GM23338 (cell line): Measurements from ENCODE around the gene PLA2G6. TPM values are rescaled to one million over a fixed set of nuclear protein-coding genes. Genes with fewer than 3 reads are reported as not detected.
A peak's percentile ranks its signal among the peaks of the same experiment; 100 is the strongest.

ENCODE experiments used
- ATAC-seq: fragments of 200-7000 bp; cut with Tn5 transposase; 3 replicates; pipeline ENCODE4 v1.9.1; 2020
- DNase-seq: peaks from one replicate; pipeline ENCODE4 v3.0.0-alpha.2; 2015; ENCODE audit warnings: low spot score
- H2AFZ ChIP-seq: fragments of 200-600 bp; sonication (generic); 2 replicates; pipeline ENCODE4 v1.8.0; 2016; ENCODE audit warnings: antibody characterized with exemption, mild to moderate bottlenecking, moderate library complexity
- H3F3A ChIP-seq: fragments of 200-600 bp; sonication (generic); replicated peaks from 2 replicates; pipeline ENCODE4 v1.8.0; 2017; ENCODE audit warnings: antibody characterized with exemption, mixed run types, low read depth
- H3K27ac ChIP-seq: fragments of 200-600 bp; sonication (generic); 2 replicates; pipeline ENCODE4 v1.6.1; 2016; ENCODE audit warnings: low read depth
- H3K27me3 ChIP-seq: fragments of 200-600 bp; sonication (generic); 2 replicates; pipeline ENCODE4 v1.8.0; 2016; ENCODE audit warnings: mild to moderate bottlenecking, mixed run types, moderate library complexity; ENCODE audit not compliant: insufficient read depth
- H3K36me3 ChIP-seq: fragments of 200-600 bp; sonication (generic); 2 replicates; pipeline ENCODE4 v1.8.0; 2016; ENCODE audit warnings: mild to moderate bottlenecking; ENCODE audit not compliant: insufficient read depth
- H3K4me1 ChIP-seq: fragments of 200-600 bp; sonication (generic); 2 replicates; pipeline ENCODE4 v1.8.0; 2016; ENCODE audit warnings: mild to moderate bottlenecking, moderate library complexity; ENCODE audit not compliant: insufficient read depth
- H3K4me2 ChIP-seq: fragments of 200-600 bp; sonication (generic); 2 replicates; pipeline ENCODE4 v1.7.1; 2017; ENCODE audit warnings: mixed run types
- H3K4me3 ChIP-seq: fragments of 200-600 bp; sonication (generic); 2 replicates; pipeline ENCODE4 v1.6.1; 2016; ENCODE audit warnings: mixed run types
- H3K79me2 ChIP-seq: fragments of 200-600 bp; sonication (generic); replicated peaks from 2 replicates; pipeline ENCODE4 v1.8.0; 2017; ENCODE audit warnings: mild to moderate bottlenecking; ENCODE audit not compliant: insufficient read depth
- H3K9me2 ChIP-seq: fragments of 200-600 bp; sonication (generic); 2 replicates; pipeline ENCODE4 v1.8.0; 2017; ENCODE audit not compliant: insufficient read depth
- H4K20me1 ChIP-seq: fragments of 200-600 bp; sonication (generic); replicated peaks from 2 replicates; pipeline ENCODE4 v1.8.0; 2017; ENCODE audit warnings: mild to moderate bottlenecking; ENCODE audit not compliant: insufficient read depth
- H3K27ac Mint-ChIP-seq: 2 replicates; pipeline ENCODE4 v1.8.0; 2020; ENCODE audit warnings: inconsistent platforms, mild to moderate bottlenecking, moderate library complexity, mixed read lengths
- H3K27me3 Mint-ChIP-seq: 3 replicates; pipeline ENCODE4 v1.8.0; 2022; ENCODE audit warnings: low read depth, mild to moderate bottlenecking, moderate library complexity, mixed read lengths, inconsistent platforms; ENCODE audit not compliant: insufficient read depth, poor library complexity
- H3K36me3 Mint-ChIP-seq: 3 replicates; pipeline ENCODE4 v1.8.0; 2021; ENCODE audit warnings: low read depth, mild to moderate bottlenecking, inconsistent platforms, moderate library complexity, mixed read lengths
- H3K4me1 Mint-ChIP-seq: 3 replicates; pipeline ENCODE4 v1.8.0; 2020; ENCODE audit warnings: mild to moderate bottlenecking, inconsistent platforms, mixed read lengths
- H3K4me3 Mint-ChIP-seq: 3 replicates; pipeline ENCODE4 v1.8.0; 2021; ENCODE audit warnings: moderate library complexity, mild to moderate bottlenecking, inconsistent platforms, mixed read lengths
- H3K9me3 Mint-ChIP-seq: 3 replicates; pipeline ENCODE4 v1.8.0; 2020; ENCODE audit warnings: moderate library complexity, mild to moderate bottlenecking, inconsistent platforms, mixed read lengths
- CREB1 ChIP-seq: fragments of 250-450 bp; sonication (Bioruptor Pico); IDR thresholded peaks from 2 replicates; pipeline ENCODE4 v1.5.0; 2020; ENCODE audit warnings: low read depth, mild to moderate bottlenecking, moderate library complexity
- EZH2 ChIP-seq: fragments of 200-600 bp; sonication (generic); IDR thresholded peaks from one replicate; pipeline ENCODE4 v1.8.0; 2017; ENCODE audit warnings: antibody characterized with exemption, mild to moderate bottlenecking, low read depth; ENCODE audit not compliant: unreplicated experiment
- EZH2phosphoT487 ChIP-seq: fragments of 200-600 bp; sonication (generic); IDR thresholded peaks from one replicate; pipeline ENCODE4 v1.8.1; 2018; ENCODE audit warnings: antibody characterized with exemption; ENCODE audit not compliant: unreplicated experiment
- JUNB ChIP-seq: IDR thresholded peaks from one replicate; pipeline ENCODE4 v1.6.1; 2016; ENCODE audit warnings: antibody characterized with exemption; ENCODE audit not compliant: unreplicated experiment
- NANOG ChIP-seq: IDR thresholded peaks from 2 replicates; pipeline ENCODE4 v1.6.1; 2016; ENCODE audit warnings: antibody characterized with exemption, borderline replicate concordance
- POLR2AphosphoS5 ChIP-seq: IDR thresholded peaks from 2 replicates; pipeline ENCODE4 v1.6.1; 2016; ENCODE audit warnings: antibody characterized with exemption, low read depth
- STAT1 ChIP-seq: IDR thresholded peaks from one replicate; pipeline ENCODE4 v1.6.1; 2016; ENCODE audit warnings: antibody characterized with exemption; ENCODE audit not compliant: unreplicated experiment
- ZNF114 ChIP-seq: fragments of 250-450 bp; sonication (Bioruptor Pico); IDR thresholded peaks from 2 replicates; pipeline ENCODE4 v1.5.0; 2020; ENCODE audit warnings: mild to moderate bottlenecking, moderate library complexity
- ZNF331 ChIP-seq: fragments of 250-450 bp; sonication (Bioruptor Pico); IDR thresholded peaks from 2 replicates; pipeline ENCODE4 v1.5.0; 2020; ENCODE audit warnings: low read depth, mild to moderate bottlenecking, moderate library complexity
- polyA plus RNA-seq: library from polyadenylated mRNA; unstranded; fragments of >200 nt; fragmentation: Nextera tagmentation; extraction: Ambion mirVana; gene quantifications from 2 replicates; pipeline ENCODE4 v1.2.1, GENCODE V29; 2016
- total RNA-seq: library from RNA; depleted of rRNA; stranded (reverse); fragments of >200 nt; shearing (Covaris generic); gene quantifications from 2 replicates; pipeline ENCODE4 v1.2.3, GENCODE V29; 2014
- TF ChIP-seq, protein P1 (sequence below): IDR thresholded peaks from 2 replicates; pipeline ENCODE4 v1.6.1; 2016; ENCODE audit warnings: antibody characterized with exemption
- TF ChIP-seq, protein P2 (sequence below): IDR thresholded peaks from one replicate; pipeline ENCODE4 v1.6.1; 2018; ENCODE audit warnings: antibody characterized with exemption; ENCODE audit not compliant: unreplicated experiment
- TF ChIP-seq, protein P3 (sequence below), 2 experiments: fragments of 200-600 bp in 1 of 2; sonication (generic) in 1 of 2; conservative IDR thresholded peaks; 2 replicates each; pipeline versions ENCODE4 v1.5.1 to v1.6.1; 2016 to 2017; ENCODE audit warnings: antibody characterized with exemption in 2 of 2, low read depth in 2 of 2, mild to moderate bottlenecking in 2 of 2, moderate library complexity in 1 of 2
- TF ChIP-seq, protein P4 (sequence below): fragments of 250-450 bp; sonication (Bioruptor Pico); IDR thresholded peaks from 2 replicates; pipeline ENCODE4 v1.5.0; 2020; ENCODE audit warnings: mild to moderate bottlenecking, moderate library complexity

Gene PLA2G6
- total and polyA plus RNA-seq, 2 experiments from 2014 or later: 4.5 to 12.6 TPM

DNA sequence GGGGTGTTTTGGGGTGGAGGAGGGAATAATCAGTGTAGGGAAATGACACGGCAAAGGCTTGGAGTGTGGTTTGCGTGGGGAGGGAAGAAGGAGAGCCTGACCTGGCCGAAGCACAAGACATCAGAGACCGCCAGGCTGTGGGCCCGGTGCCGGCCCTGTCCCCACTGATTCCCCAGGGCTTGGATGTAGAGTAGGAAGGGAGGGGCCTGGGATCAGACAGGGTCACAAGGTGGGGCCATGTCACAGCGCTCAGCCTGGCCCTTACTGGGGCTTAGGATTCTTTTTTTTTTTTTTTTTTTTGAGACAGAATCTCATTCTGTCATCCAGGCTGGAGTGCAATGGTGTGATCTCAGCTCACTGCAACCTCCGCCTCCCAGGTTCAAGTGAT is 114.6 kb downstream of the PLA2G6 start:
- no peaks in the 10 kb centered on the region for H3K4me1 Mint-ChIP-seq
- TF ChIP-seq, protein P1, sequence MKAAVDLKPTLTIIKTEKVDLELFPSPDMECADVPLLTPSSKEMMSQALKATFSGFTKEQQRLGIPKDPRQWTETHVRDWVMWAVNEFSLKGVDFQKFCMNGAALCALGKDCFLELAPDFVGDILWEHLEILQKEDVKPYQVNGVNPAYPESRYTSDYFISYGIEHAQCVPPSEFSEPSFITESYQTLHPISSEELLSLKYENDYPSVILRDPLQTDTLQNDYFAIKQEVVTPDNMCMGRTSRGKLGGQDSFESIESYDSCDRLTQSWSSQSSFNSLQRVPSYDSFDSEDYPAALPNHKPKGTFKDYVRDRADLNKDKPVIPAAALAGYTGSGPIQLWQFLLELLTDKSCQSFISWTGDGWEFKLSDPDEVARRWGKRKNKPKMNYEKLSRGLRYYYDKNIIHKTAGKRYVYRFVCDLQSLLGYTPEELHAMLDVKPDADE: no peak
- TF ChIP-seq STAT1: no peak
- no peak for TF ChIP-seq ZNF114 (CRISPR knock-in tag)
- TF ChIP-seq, protein P2, sequence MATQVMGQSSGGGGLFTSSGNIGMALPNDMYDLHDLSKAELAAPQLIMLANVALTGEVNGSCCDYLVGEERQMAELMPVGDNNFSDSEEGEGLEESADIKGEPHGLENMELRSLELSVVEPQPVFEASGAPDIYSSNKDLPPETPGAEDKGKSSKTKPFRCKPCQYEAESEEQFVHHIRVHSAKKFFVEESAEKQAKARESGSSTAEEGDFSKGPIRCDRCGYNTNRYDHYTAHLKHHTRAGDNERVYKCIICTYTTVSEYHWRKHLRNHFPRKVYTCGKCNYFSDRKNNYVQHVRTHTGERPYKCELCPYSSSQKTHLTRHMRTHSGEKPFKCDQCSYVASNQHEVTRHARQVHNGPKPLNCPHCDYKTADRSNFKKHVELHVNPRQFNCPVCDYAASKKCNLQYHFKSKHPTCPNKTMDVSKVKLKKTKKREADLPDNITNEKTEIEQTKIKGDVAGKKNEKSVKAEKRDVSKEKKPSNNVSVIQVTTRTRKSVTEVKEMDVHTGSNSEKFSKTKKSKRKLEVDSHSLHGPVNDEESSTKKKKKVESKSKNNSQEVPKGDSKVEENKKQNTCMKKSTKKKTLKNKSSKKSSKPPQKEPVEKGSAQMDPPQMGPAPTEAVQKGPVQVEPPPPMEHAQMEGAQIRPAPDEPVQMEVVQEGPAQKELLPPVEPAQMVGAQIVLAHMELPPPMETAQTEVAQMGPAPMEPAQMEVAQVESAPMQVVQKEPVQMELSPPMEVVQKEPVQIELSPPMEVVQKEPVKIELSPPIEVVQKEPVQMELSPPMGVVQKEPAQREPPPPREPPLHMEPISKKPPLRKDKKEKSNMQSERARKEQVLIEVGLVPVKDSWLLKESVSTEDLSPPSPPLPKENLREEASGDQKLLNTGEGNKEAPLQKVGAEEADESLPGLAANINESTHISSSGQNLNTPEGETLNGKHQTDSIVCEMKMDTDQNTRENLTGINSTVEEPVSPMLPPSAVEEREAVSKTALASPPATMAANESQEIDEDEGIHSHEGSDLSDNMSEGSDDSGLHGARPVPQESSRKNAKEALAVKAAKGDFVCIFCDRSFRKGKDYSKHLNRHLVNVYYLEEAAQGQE: no peak
- TF ChIP-seq, protein P3, sequence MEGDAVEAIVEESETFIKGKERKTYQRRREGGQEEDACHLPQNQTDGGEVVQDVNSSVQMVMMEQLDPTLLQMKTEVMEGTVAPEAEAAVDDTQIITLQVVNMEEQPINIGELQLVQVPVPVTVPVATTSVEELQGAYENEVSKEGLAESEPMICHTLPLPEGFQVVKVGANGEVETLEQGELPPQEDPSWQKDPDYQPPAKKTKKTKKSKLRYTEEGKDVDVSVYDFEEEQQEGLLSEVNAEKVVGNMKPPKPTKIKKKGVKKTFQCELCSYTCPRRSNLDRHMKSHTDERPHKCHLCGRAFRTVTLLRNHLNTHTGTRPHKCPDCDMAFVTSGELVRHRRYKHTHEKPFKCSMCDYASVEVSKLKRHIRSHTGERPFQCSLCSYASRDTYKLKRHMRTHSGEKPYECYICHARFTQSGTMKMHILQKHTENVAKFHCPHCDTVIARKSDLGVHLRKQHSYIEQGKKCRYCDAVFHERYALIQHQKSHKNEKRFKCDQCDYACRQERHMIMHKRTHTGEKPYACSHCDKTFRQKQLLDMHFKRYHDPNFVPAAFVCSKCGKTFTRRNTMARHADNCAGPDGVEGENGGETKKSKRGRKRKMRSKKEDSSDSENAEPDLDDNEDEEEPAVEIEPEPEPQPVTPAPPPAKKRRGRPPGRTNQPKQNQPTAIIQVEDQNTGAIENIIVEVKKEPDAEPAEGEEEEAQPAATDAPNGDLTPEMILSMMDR (conservative IDR thresholded peaks at IDR 0.05; ENCODE audit: low read depth in 2 of 2): no peak
- TF ChIP-seq NANOG: no peak
- TF ChIP-seq POLR2AphosphoS5: no peak
- no peak for TF ChIP-seq EZH2
- TF ChIP-seq ZNF331 (CRISPR knock-in tag): no peak
- TF ChIP-seq EZH2phosphoT487: no peak
- TF ChIP-seq, protein P4, sequence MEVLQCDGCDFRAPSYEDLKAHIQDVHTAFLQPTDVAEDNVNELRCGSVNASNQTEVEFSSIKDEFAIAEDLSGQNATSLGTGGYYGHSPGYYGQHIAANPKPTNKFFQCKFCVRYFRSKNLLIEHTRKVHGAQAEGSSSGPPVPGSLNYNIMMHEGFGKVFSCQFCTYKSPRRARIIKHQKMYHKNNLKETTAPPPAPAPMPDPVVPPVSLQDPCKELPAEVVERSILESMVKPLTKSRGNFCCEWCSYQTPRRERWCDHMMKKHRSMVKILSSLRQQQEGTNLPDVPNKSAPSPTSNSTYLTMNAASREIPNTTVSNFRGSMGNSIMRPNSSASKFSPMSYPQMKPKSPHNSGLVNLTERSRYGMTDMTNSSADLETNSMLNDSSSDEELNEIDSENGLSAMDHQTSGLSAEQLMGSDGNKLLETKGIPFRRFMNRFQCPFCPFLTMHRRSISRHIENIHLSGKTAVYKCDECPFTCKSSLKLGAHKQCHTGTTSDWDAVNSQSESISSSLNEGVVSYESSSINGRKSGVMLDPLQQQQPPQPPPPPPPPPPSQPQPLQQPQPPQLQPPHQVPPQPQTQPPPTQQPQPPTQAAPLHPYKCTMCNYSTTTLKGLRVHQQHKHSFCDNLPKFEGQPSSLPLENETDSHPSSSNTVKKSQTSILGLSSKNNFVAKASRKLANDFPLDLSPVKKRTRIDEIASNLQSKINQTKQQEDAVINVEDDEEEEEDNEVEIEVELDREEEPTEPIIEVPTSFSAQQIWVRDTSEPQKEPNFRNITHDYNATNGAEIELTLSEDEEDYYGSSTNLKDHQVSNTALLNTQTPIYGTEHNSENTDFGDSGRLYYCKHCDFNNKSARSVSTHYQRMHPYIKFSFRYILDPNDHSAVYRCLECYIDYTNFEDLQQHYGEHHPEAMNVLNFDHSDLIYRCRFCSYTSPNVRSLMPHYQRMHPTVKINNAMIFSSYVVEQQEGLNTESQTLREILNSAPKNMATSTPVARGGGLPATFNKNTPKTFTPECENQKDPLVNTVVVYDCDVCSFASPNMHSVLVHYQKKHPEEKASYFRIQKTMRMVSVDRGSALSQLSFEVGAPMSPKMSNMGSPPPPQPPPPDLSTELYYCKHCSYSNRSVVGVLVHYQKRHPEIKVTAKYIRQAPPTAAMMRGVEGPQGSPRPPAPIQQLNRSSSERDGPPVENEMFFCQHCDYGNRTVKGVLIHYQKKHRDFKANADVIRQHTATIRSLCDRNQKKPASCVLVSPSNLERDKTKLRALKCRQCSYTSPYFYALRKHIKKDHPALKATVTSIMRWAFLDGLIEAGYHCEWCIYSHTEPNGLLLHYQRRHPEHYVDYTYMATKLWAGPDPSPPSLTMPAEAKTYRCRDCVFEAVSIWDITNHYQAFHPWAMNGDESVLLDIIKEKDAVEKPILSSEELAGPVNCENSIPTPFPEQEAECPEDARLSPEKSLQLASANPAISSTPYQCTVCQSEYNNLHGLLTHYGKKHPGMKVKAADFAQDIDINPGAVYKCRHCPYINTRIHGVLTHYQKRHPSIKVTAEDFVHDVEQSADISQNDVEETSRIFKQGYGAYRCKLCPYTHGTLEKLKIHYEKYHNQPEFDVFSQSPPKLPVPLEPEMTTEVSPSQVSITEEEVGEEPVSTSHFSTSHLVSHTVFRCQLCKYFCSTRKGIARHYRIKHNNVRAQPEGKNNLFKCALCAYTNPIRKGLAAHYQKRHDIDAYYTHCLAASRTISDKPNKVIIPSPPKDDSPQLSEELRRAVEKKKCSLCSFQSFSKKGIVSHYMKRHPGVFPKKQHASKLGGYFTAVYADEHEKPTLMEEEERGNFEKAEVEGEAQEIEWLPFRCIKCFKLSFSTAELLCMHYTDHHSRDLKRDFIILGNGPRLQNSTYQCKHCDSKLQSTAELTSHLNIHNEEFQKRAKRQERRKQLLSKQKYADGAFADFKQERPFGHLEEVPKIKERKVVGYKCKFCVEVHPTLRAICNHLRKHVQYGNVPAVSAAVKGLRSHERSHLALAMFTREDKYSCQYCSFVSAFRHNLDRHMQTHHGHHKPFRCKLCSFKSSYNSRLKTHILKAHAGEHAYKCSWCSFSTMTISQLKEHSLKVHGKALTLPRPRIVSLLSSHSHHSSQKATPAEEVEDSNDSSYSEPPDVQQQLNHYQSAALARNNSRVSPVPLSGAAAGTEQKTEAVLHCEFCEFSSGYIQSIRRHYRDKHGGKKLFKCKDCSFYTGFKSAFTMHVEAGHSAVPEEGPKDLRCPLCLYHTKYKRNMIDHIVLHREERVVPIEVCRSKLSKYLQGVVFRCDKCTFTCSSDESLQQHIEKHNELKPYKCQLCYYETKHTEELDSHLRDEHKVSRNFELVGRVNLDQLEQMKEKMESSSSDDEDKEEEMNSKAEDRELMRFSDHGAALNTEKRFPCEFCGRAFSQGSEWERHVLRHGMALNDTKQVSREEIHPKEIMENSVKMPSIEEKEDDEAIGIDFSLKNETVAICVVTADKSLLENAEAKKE: no peak
- no peak for TF ChIP-seq JUNB
- TF ChIP-seq CREB1 (CRISPR knock-in tag): no peak
- H3K36me3 Mint-ChIP-seq: peaks cover 44% of the 10 kb centered on the region
- no peak overlapping the region for H3K27ac ChIP-seq
- DNase-seq: no peak
- H3K4me1 ChIP-seq: no peaks in the 10 kb centered on the region
- H3F3A ChIP-seq: no peaks in the 10 kb centered on the region
- peaks cover 11% of the 10 kb centered on the region for H4K20me1 ChIP-seq
- no peak overlapping the region for H3K4me2 ChIP-seq
- no peak overlapping the region for H3K4me3 ChIP-seq
- peaks cover 2% of the 10 kb centered on the region for H3K27me3 Mint-ChIP-seq
- no peaks in the 10 kb centered on the region for H3K27me3 ChIP-seq
- ATAC-seq: no peak
- no peaks in the 10 kb centered on the region for H3K9me3 Mint-ChIP-seq
- H2AFZ ChIP-seq: no peak overlapping the region
- no peaks in the 10 kb centered on the region for H3K79me2 ChIP-seq
- no peak overlapping the region for H3K4me3 Mint-ChIP-seq
- peak overlapping the region; percentile 70; the same call in 1 of the 2 replicates for H3K27ac Mint-ChIP-seq
- H3K36me3 ChIP-seq: no peaks in the 10 kb centered on the region; the same call in 1 of the 2 replicates
- no peaks in the 10 kb centered on the region for H3K9me2 ChIP-seq
